Retinal pigment epithelial cell (primary cell): ENCODE data around the gene PNCK.
A peak's percentile ranks its signal among the peaks of the same experiment; 100 is the strongest.
"Not testable (repeated sequence)": the region's sequence is repeated elsewhere in the genome, so short reads cannot be mapped to it uniquely, and the experiment has no call there.

ENCODE experiments used
- DNase-seq: peaks from one replicate; pipeline ENCODE4 v3.0.0-alpha.2; 2010; ENCODE audit warnings: low read depth
- H3K4me3 ChIP-seq: 2 replicates; pipeline ENCODE4 v1.5.1; 2011; ENCODE audit warnings: mild to moderate bottlenecking, low read length, control low read depth, moderate library complexity
- CTCF ChIP-seq: conservative IDR thresholded peaks from 2 replicates; pipeline ENCODE4 v1.5.1; 2011; ENCODE audit warnings: low read depth, low read length, control low read depth, inconsistent platforms

PNCK gene

GRCh38 chrX:153709726-153710674 is 36.4 kb upstream of the PNCK start:
- no peak overlapping the region for H3K4me3 ChIP-seq
- no peak for TF ChIP-seq CTCF
- DNase-seq, result no peak

GRCh38 chrX:153708415-153708814 is 34.8 kb upstream of the PNCK start:
- H3K4me3 ChIP-seq, result no peak overlapping the region
- peak; percentile 73 for TF ChIP-seq CTCF
- peak; percentile 66 for DNase-seq

- H3K4me3 ChIP-seq, result no peak overlapping the region
- DNase-seq, result no peak
- TF ChIP-seq CTCF, result no peak
Measured at GRCh38 chrX:153707406-153707805, 33.8 kb upstream of the PNCK start.

- H3K4me3 ChIP-seq, result no peak overlapping the region
- no peak for TF ChIP-seq CTCF
- no peak for DNase-seq
Measured at GRCh38 chrX:153706799-153707198, 33.2 kb upstream of the PNCK start.

- peak; percentile 15 for TF ChIP-seq CTCF
- not testable (repeated sequence) for H3K4me3 ChIP-seq, DNase-seq
Measured at GRCh38 chrX:153705403-153706060, 31.9 kb upstream of the PNCK start.

GRCh38 chrX:153704631-153705402 is 31.2 kb upstream of the PNCK start:
- DNase-seq, H3K4me3 ChIP-seq: not testable (repeated sequence)

- no peak for DNase-seq
- no peak overlapping the region for H3K4me3 ChIP-seq
- TF ChIP-seq CTCF, result no peak
Measured at GRCh38 chrX:153704021-153704526, 30.5 kb upstream of the PNCK start.
